ENCODE measurements around the gene CAMK1G.

GRCh38 chr1:209564849-209565248 is 18.7 kb upstream of the CAMK1G start:
- TF ChIP-seq TEAD4 (IDR thresholded peaks at IDR 0.05; ENCODE audit: borderline replicate concordance, insufficient read depth) (no peak), CTCF (IDR thresholded peaks at IDR 0.05) (no peak)

Measured in SK-N-SH (cell line).